ENCODE data around the gene CDKAL1.

CDKAL1 gene

GRCh38 chr6:20630617-20631548 lies 96.6 kb downstream of the CDKAL1 start:
- Histone ChIP-seq H3K27ac (ENCODE audit: poor library complexity, severe bottlenecking) (no peak overlapping the region), H3K4me3 (ENCODE audit: severe bottlenecking) (no peak overlapping the region), H3K9me3 (ENCODE audit: severe bottlenecking) (no peaks in the 10 kb centered on the region), H3K4me1 (ENCODE audit: insufficient read depth, poor library complexity, severe bottlenecking) (no peaks in the 10 kb centered on the region), H3K36me3 (ENCODE audit: low read depth) (no peaks in the 10 kb centered on the region; the same call in 1 of the 2 replicates), H3K27me3 (ENCODE audit: insufficient read depth, poor library complexity, severe bottlenecking) (no peaks in the 10 kb centered on the region)
- no peak for TF ChIP-seq CTCF (IDR thresholded peaks at IDR 0.05; ENCODE audit: poor library complexity, severe bottlenecking)
- no peak for DNase-seq (ENCODE audit: low spot score)
- ATAC-seq (ENCODE audit: low read depth) = no peak

- no peaks in the 10 kb centered on the region; the same call in 1 of the 2 replicates for H3K36me3 ChIP-seq (ENCODE audit: low read depth)
- no peak overlapping the region for H3K4me3 ChIP-seq (ENCODE audit: severe bottlenecking)
- DNase-seq (ENCODE audit: low spot score) = no peak
- H3K27ac ChIP-seq (ENCODE audit: poor library complexity, severe bottlenecking) = no peak overlapping the region
- H3K4me1 ChIP-seq (ENCODE audit: insufficient read depth, poor library complexity, severe bottlenecking) = no peaks in the 10 kb centered on the region
- no peak for ATAC-seq (ENCODE audit: low read depth)
- no peaks in the 10 kb centered on the region for H3K27me3 ChIP-seq (ENCODE audit: insufficient read depth, poor library complexity, severe bottlenecking)
- no peaks in the 10 kb centered on the region for H3K9me3 ChIP-seq (ENCODE audit: severe bottlenecking)
- no peak for TF ChIP-seq CTCF (IDR thresholded peaks at IDR 0.05; ENCODE audit: poor library complexity, severe bottlenecking)
These were observed 97.3 kb downstream of the CDKAL1 start for GRCh38 chr6:20631549-20631924.

GRCh38 chr6:20632696-20633095 lies 98.4 kb downstream of the CDKAL1 start:
- Histone ChIP-seq H3K27ac (ENCODE audit: poor library complexity, severe bottlenecking) (no peak overlapping the region), H3K4me1 (ENCODE audit: insufficient read depth, poor library complexity, severe bottlenecking) (no peaks in the 10 kb centered on the region), H3K4me3 (ENCODE audit: severe bottlenecking) (no peak overlapping the region), H3K27me3 (ENCODE audit: insufficient read depth, poor library complexity, severe bottlenecking) (no peaks in the 10 kb centered on the region), H3K9me3 (ENCODE audit: severe bottlenecking) (no peaks in the 10 kb centered on the region), H3K36me3 (ENCODE audit: low read depth) (no peaks in the 10 kb centered on the region; the same call in 1 of the 2 replicates)
- no peak for DNase-seq (ENCODE audit: low spot score)
- no peak for ATAC-seq (ENCODE audit: low read depth)
- no peak for TF ChIP-seq CTCF (IDR thresholded peaks at IDR 0.05; ENCODE audit: poor library complexity, severe bottlenecking)

GRCh38 chr6:20633566-20634340 lies 99.5 kb downstream of the CDKAL1 start:
- no peaks in the 10 kb centered on the region for H3K4me1 ChIP-seq (ENCODE audit: insufficient read depth, poor library complexity, severe bottlenecking)
- DNase-seq (ENCODE audit: low spot score) = no peak
- no peak overlapping the region for H3K27ac ChIP-seq (ENCODE audit: poor library complexity, severe bottlenecking)
- ATAC-seq (ENCODE audit: low read depth) = no peak
- H3K9me3 ChIP-seq (ENCODE audit: severe bottlenecking) = no peaks in the 10 kb centered on the region
- TF ChIP-seq CTCF (IDR thresholded peaks at IDR 0.05; ENCODE audit: poor library complexity, severe bottlenecking) = no peak
- no peaks in the 10 kb centered on the region for H3K27me3 ChIP-seq (ENCODE audit: insufficient read depth, poor library complexity, severe bottlenecking)
- H3K4me3 ChIP-seq (ENCODE audit: severe bottlenecking) = no peak overlapping the region
- H3K36me3 ChIP-seq (ENCODE audit: low read depth) = no peaks in the 10 kb centered on the region; the same call in 1 of the 2 replicates
